ENCODE results near the gene FIG4. TPM values are rescaled to one million over a fixed set of nuclear protein-coding genes. Genes with fewer than 3 reads are reported as not detected.

Gene FIG4
- polyA plus RNA-seq, 1 experiment, result 11.2 TPM

GRCh38 chr6:109736273-109737025, 45.4 kb downstream of the FIG4 start:
- Histone ChIP-seq H3K27me3 (ENCODE audit: control insufficient read depth, insufficient read depth, low read length) (no peaks in the 10 kb centered on the region), H3K4me3 (ENCODE audit: low read depth, low read length) (no peak overlapping the region), H3K36me3 (ENCODE audit: control insufficient read depth, insufficient read depth, low read length) (no peaks in the 10 kb centered on the region)
- ChIA-PET CTCF (interaction anchor here (0.7 kb wide), 1 partner anchor 13 kb away, joined by 3 read pairs; no protein-coding TSS in a partner anchor), POLR2A (no interaction called here)
- TF ChIP-seq, protein P1, sequence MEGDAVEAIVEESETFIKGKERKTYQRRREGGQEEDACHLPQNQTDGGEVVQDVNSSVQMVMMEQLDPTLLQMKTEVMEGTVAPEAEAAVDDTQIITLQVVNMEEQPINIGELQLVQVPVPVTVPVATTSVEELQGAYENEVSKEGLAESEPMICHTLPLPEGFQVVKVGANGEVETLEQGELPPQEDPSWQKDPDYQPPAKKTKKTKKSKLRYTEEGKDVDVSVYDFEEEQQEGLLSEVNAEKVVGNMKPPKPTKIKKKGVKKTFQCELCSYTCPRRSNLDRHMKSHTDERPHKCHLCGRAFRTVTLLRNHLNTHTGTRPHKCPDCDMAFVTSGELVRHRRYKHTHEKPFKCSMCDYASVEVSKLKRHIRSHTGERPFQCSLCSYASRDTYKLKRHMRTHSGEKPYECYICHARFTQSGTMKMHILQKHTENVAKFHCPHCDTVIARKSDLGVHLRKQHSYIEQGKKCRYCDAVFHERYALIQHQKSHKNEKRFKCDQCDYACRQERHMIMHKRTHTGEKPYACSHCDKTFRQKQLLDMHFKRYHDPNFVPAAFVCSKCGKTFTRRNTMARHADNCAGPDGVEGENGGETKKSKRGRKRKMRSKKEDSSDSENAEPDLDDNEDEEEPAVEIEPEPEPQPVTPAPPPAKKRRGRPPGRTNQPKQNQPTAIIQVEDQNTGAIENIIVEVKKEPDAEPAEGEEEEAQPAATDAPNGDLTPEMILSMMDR (IDR thresholded peaks at IDR 0.05; ENCODE audit: insufficient read depth, low read depth, low read length), result no peak
- no peak for DNase-seq (ENCODE audit: low read depth)

DNA sequence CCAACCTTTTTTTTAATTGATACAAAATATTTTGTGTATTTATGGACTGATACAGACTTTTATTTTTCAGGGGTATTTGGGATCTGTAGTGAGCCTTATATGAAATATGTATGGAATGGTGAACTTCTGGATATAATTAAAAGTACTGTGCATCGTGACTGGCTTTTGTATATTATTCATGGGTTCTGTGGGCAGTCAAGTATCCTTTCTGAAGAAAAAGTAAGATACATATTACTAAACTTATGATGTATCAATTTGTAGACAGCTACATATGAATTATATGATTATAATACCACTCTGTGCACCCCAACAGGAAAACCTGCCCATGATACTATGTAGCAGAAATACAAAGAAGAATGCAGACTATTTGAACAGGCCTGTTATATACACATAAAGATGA, 47.2 kb downstream of the FIG4 start:
- Histone ChIP-seq H3K4me3 (ENCODE audit: low read depth, low read length) (no peak overlapping the region), H3K27me3 (ENCODE audit: control insufficient read depth, insufficient read depth, low read length) (no peaks in the 10 kb centered on the region), H3K36me3 (ENCODE audit: control insufficient read depth, insufficient read depth, low read length) (no peaks in the 10 kb centered on the region)
- TF ChIP-seq, protein P1 (IDR thresholded peaks at IDR 0.05; ENCODE audit: insufficient read depth, low read depth, low read length), result no peak
- POLR2A ChIA-PET, result no interaction called here
- no peak for DNase-seq (ENCODE audit: low read depth)
- CTCF ChIA-PET, result interaction anchor here (0.9 kb wide), 1 partner anchor 16 kb away, joined by 3 read pairs; no protein-coding TSS in a partner anchor

- Histone ChIP-seq H3K4me3 (ENCODE audit: low read depth, low read length) (no peak overlapping the region), H3K27me3 (ENCODE audit: control insufficient read depth, insufficient read depth, low read length) (no peaks in the 10 kb centered on the region), H3K36me3 (ENCODE audit: control insufficient read depth, insufficient read depth, low read length) (no peaks in the 10 kb centered on the region)
- POLR2A ChIA-PET, result no interaction called here
- CTCF ChIA-PET, result interaction anchor here (0.9 kb wide), 1 partner anchor 16 kb away, joined by 3 read pairs; no protein-coding TSS in a partner anchor
- TF ChIP-seq, protein P1 (IDR thresholded peaks at IDR 0.05; ENCODE audit: insufficient read depth, low read depth, low read length), result no peak
- no peak for DNase-seq (ENCODE audit: low read depth)
Observed at GRCh38 chr6:109738667-109739066, 47.6 kb downstream of the FIG4 start.

GRCh38 chr6:109739686-109740085, 48.6 kb downstream of the FIG4 start:
- no peak for DNase-seq (ENCODE audit: low read depth)
- TF ChIP-seq, protein P1 (IDR thresholded peaks at IDR 0.05; ENCODE audit: insufficient read depth, low read depth, low read length), result no peak
- no peak overlapping the region for H3K4me3 ChIP-seq (ENCODE audit: low read depth, low read length)
- POLR2A ChIA-PET, result no interaction called here
- no peaks in the 10 kb centered on the region for H3K36me3 ChIP-seq (ENCODE audit: control insufficient read depth, insufficient read depth, low read length)
- CTCF ChIA-PET, result interaction anchor here (0.8 kb wide), 1 partner anchor 44 kb away, joined by 3 read pairs; no protein-coding TSS in a partner anchor
- no peaks in the 10 kb centered on the region for H3K27me3 ChIP-seq (ENCODE audit: control insufficient read depth, insufficient read depth, low read length)

DNA sequence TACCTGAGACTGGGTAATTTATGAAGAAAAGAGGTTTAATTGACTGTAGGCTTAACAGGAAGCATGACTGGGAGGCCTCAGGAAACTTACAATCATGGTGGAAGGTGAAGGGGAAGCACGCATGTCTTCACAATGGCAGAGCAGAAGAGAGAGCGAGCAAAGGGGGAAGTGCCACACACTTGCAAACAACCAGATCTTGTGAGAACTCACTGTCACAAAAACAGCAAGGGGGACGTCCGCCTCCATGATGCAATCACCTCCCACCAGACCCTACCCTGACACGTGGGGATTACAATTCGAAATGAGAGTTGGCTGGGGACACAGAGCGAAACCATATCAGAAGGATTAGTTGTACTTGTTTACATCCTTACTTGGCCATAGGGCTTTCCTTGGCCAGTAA, 49.7 kb downstream of the FIG4 start:
- POLR2A ChIA-PET, result no interaction called here
- CTCF ChIA-PET, result interaction anchor here (0.8 kb wide), 1 partner anchor 10 kb away, joined by 3 read pairs; no protein-coding TSS in a partner anchor
- Histone ChIP-seq H3K4me3 (ENCODE audit: low read depth, low read length) (no peak overlapping the region), H3K36me3 (ENCODE audit: control insufficient read depth, insufficient read depth, low read length) (no peaks in the 10 kb centered on the region), H3K27me3 (ENCODE audit: control insufficient read depth, insufficient read depth, low read length) (no peaks in the 10 kb centered on the region)
- no peak for DNase-seq (ENCODE audit: low read depth)
- TF ChIP-seq, protein P1 (IDR thresholded peaks at IDR 0.05; ENCODE audit: insufficient read depth, low read depth, low read length), result no peak

Measured in BJ (cell line).